Measurements from ENCODE around the gene ZIC5. TPM values are rescaled to one million over a fixed set of nuclear protein-coding genes. Genes with fewer than 3 reads are reported as not detected.

The ZIC5 gene
- total RNA-seq, 1 experiment from 2014 or later: 0.07 TPM

GRCh38 chr13:99935772-99936171, 35.8 kb downstream of the ZIC5 start:
- no peak for DNase-seq (ENCODE audit: low read depth)

DNA sequence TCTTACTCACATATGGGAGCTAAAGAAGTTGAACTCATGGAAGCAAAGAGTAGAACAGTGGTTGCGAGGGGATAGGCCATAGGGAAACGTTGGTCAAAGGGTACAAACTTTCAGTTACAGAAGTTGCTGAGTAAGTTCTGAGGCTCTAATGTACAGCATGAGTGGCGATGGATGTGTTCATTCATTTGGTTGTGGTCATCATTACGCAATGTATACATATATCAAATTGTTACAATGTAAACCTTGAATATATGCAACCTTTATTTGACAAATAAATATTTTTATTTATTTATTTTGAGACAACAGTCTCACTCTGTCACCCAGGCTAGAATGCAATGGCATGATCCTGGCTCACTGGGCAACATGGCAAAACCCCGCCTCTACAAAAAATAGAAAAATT, 38.7 kb downstream of the ZIC5 start:
- no peak for DNase-seq (ENCODE audit: low read depth)

- no peak for DNase-seq (ENCODE audit: low read depth)
These were observed 40.6 kb downstream of the ZIC5 start for GRCh38 chr13:99930925-99931324.

DNA sequence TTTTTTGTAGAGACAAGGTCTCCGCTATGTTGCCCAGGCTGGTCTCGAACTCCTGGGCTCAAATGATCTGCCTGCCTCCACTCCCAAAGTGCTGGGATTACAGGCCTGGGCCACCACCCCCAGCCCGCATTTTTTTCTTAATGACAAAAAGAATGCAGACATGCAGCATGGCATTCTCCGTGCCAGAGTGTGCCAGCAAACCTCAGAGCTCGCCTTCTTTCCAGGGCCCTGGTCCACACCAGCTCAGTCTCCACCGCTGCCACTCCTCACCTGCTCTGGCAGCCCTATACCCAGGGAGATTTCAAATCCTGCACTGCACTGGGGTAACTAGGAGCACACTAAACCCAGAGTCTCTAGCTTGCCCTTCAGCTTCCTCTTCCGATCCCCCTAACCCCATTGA, 41.7 kb downstream of the ZIC5 start:
- DNase-seq (ENCODE audit: low read depth): no peak

- DNase-seq (ENCODE audit: low read depth): no peak
These were observed 45.4 kb downstream of the ZIC5 start for GRCh38 chr13:99926014-99926731.

DNA sequence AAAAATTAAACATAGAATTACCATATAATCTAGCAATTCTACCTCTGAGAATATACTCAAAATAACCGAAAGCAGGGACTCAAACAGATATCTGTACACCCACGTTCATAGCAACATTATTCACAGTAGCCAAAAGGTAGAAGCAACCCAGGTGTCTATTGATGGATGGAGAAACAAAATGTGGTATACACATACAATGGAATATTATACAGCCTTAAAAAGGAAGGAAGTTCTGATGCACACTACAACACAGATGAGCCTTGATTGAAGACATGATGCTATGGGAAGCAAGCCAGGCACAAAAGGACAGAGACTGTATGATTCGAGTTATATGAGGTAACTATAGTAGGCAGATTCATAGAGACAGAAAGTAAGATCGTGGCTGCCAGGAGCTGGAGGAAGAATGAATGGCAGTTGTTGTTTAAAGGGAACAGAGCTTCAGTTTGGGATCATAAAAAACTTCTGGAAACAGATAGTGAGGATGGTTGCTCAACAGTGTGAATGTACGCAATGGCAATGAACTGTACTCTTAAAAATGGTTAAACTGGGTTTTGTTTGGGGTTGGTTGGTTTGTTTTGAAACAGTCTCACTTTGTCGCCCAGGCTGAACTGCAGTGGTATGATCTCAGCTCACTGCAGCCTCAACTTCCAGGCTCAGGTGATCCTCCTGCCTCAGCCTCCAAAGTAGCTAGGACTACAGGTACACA, 47.5 kb downstream of the ZIC5 start:
- DNase-seq (ENCODE audit: low read depth): no peak

- peak; percentile 27 for DNase-seq (ENCODE audit: low read depth)
These were observed 48.7 kb downstream of the ZIC5 start for GRCh38 chr13:99922631-99923404.

GRCh38 chr13:99919132-99919531, 52.4 kb downstream of the ZIC5 start:
- DNase-seq (ENCODE audit: low read depth): no peak

DNA sequence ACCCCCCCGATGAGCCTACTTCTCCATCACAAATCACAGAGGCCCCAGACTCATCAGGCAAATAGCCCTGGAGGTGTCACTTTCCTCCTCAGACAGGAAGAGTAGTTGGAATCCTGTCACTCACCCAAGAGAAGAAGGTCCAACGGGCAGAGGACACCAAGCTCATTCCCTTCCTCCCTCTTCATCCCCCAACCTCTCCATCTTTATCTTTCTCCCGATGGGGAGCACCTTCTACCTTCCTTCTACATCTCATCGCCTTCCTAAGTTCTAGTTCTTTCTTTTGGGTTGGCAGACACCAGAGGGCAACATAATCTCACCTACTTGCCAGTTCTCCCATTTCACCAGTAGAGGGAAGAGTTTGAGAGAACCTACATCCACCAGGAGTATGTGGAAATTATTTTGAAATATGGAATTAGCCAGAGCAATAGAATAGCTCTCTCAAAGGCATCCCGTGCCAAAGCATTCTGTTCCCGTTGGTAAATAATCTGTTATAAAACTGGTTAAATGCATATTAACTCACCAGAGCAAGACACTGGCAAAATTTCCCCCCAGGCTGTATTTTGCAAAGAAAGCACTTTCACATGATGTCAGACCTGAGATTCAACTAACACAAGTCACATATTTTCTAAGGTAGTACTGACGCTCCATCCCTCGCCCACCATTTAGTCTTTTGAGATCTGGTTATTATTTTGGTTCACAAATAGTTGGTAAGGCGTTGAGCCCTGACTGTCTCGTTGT, 55.0 kb downstream of the ZIC5 start:
- DNase-seq (ENCODE audit: low read depth): peak; percentile 62

- DNase-seq (ENCODE audit: low read depth): no peak
These were observed 58.4 kb downstream of the ZIC5 start for GRCh38 chr13:99913167-99913566.

Other genes starting within 250 kb of the ZIC5 start
- gene ZIC2, start 10.0 kb upstream of the ZIC5 start, total RNA-seq (2014; rRNA removed; shearing (Covaris generic)): 0.05 and 0.44 TPM in 2 replicates
- gene PCCA, start 117.3 kb upstream of the ZIC5 start, total RNA-seq (2014; rRNA removed; shearing (Covaris generic)): 10.0 and 10.6 TPM in 2 replicates

Measured in M059J (cell line).